Keratinocyte (primary cell): ENCODE measurements around the gene KBTBD6. TPM values are rescaled to one million over a fixed set of nuclear protein-coding genes. Genes with fewer than 3 reads are reported as not detected.
A peak's percentile ranks its signal among the peaks of the same experiment; 100 is the strongest.
"Not testable (repeated sequence)": the region's sequence is repeated elsewhere in the genome, so short reads cannot be mapped to it uniquely, and the experiment has no call there.

ENCODE experiments used
- DNase-seq: peaks from one replicate; pipeline ENCODE4 v3.0.0-alpha.2; 2011; ENCODE audit warnings: low read depth, missing footprints, low spot score
- FAIRE-seq: peaks from 2 replicates; lab custom pipeline; 2011; peaks lifted over from hg19 to GRCh38; lab: Jason Lieb, UNC
- H2AFZ ChIP-seq: 2 replicates; pipeline ENCODE4 v1.6.0; 2012; ENCODE audit warnings: low read length, control low read depth, inconsistent platforms; ENCODE audit not compliant: control insufficient read depth
- H3K27ac ChIP-seq: 2 replicates; pipeline ENCODE4 v1.5.1; 2011; ENCODE audit warnings: low read length; ENCODE audit not compliant: control insufficient read depth, insufficient read depth
- H3K27me3 ChIP-seq: 3 replicates; pipeline ENCODE4 v1.6.0; 2011; ENCODE audit warnings: low read length; ENCODE audit not compliant: control insufficient read depth, insufficient read depth; ENCODE audit errors: extremely low read depth
- H3K36me3 ChIP-seq, 2 experiments: 2 replicates in 1 of 2; 3 replicates in 1 of 2; pipeline ENCODE4 v1.5.1; 2011; ENCODE audit warnings: low read length in 2 of 2, mild to moderate bottlenecking in 1 of 2; ENCODE audit not compliant: control insufficient read depth in 2 of 2, insufficient read depth in 2 of 2; ENCODE audit errors: extremely low read depth in 1 of 2
- H3K4me1 ChIP-seq: 3 replicates; pipeline ENCODE4 v1.5.1; 2011; ENCODE audit warnings: low read length; ENCODE audit not compliant: control insufficient read depth, insufficient read depth; ENCODE audit errors: extremely low read depth
- H3K4me2 ChIP-seq: 3 replicates; pipeline ENCODE4 v1.6.0; 2011; ENCODE audit warnings: low read depth, low read length; ENCODE audit not compliant: control insufficient read depth, insufficient read depth; ENCODE audit errors: extremely low read depth
- H3K4me3 ChIP-seq, 3 experiments: fragments of 200-600 bp in 1 of 3; sonication (generic) in 1 of 3; 2 replicates in 2 of 3; 3 replicates in 1 of 3; pipeline ENCODE4 v1.5.1; 2011 to 2016; ENCODE audit warnings: low read length in 3 of 3, mild to moderate bottlenecking in 3 of 3, control low read depth in 2 of 3, inconsistent platforms in 1 of 3, low read depth in 1 of 3, mixed read lengths in 1 of 3, mixed run types in 1 of 3, moderate library complexity in 1 of 3; ENCODE audit not compliant: control insufficient read depth in 2 of 3, insufficient read depth in 2 of 3; ENCODE audit errors: extremely low read depth in 1 of 3
- H3K79me2 ChIP-seq: 2 replicates; pipeline ENCODE4 v1.6.0; 2012; ENCODE audit warnings: low read length; ENCODE audit not compliant: control insufficient read depth, insufficient read depth
- H3K9ac ChIP-seq: 3 replicates; pipeline ENCODE4 v1.6.0; 2011; ENCODE audit warnings: low read length; ENCODE audit not compliant: control insufficient read depth, insufficient read depth; ENCODE audit errors: extremely low read depth
- H3K9me1 ChIP-seq: 3 replicates; pipeline ENCODE4 v1.6.0; 2011; ENCODE audit warnings: low read length; ENCODE audit not compliant: control insufficient read depth, insufficient read depth; ENCODE audit errors: extremely low read depth
- H3K9me3 ChIP-seq: 2 replicates; pipeline ENCODE4 v1.5.1; 2012; ENCODE audit warnings: low read depth, low read length; ENCODE audit not compliant: control insufficient read depth
- H4K20me1 ChIP-seq: 3 replicates; pipeline ENCODE4 v1.6.0; 2011; ENCODE audit warnings: low read length; ENCODE audit not compliant: control insufficient read depth, insufficient read depth; ENCODE audit errors: extremely low read depth
- EZH2 ChIP-seq: IDR thresholded peaks from one replicate; pipeline ENCODE4 v1.6.1; 2012; ENCODE audit warnings: inconsistent platforms, mild to moderate bottlenecking, low read length, moderate library complexity
- dilution Hi-C: fragments of 300-500 bp; cut with MboI; formaldehyde crosslinking; loops from one replicate; pipeline ENCODE4 v1.7.0; 2020; ENCODE audit warnings: low sequenced_read_pairs; ENCODE audit not compliant: extremely low pct_ligation_motif_present
- polyA plus RNA-seq, 5 experiments: library from polyadenylated mRNA; depleted of rRNA in 3 of 5; stranded (reverse) in 3 of 5; stranded (forward) in 1 of 5; unstranded in 1 of 5; fragments of >200 nt; gene quantifications; 1 replicate in 1 of 5; 2 replicates in 3 of 5; 3 replicates in 1 of 5; pipeline versions ENCODE4 v1.2.1 to v1.2.3, GENCODE V29; 2011 to 2012; ENCODE audit warnings: missing spikeins in 2 of 5, low read depth in 1 of 5, low replicate concordance in 1 of 5
- TF ChIP-seq, protein P1 (sequence below), 3 experiments: IDR thresholded peaks in 1 of 3; conservative IDR thresholded peaks in 1 of 3; optimal IDR thresholded peaks in 1 of 3; 2 replicates in 2 of 3; 3 replicates in 1 of 3; pipeline versions ENCODE3 to v1.5.1; 2011; ENCODE audit warnings: low read length in 3 of 3, mild to moderate bottlenecking in 3 of 3, moderate library complexity in 2 of 3, control low read depth in 1 of 3, inconsistent platforms in 1 of 3; ENCODE audit not compliant: insufficient read depth in 2 of 3; ENCODE audit errors: extremely low read depth in 1 of 3

KBTBD6 gene
- polyA plus RNA-seq, 1 donor (not counting 4 experiments of a cell fraction or from before 2014, with no cell fraction given) = 4.9 TPM

GRCh38 chr13:41133951-41134350 is 1.3 kb upstream of the KBTBD6 start:
- Histone ChIP-seq H3K4me2 (peak overlapping the region; percentile 81), H3K79me2 (peaks cover 20% of the 10 kb centered on the region), H3K4me3 (peak overlapping the region in 1 of 3 experiments; percentile 78), H3K27me3 (no peaks in the 10 kb centered on the region), H3K27ac (peak overlapping the region; percentile 91), H3K9me3 (no peaks in the 10 kb centered on the region), H3K4me1 (peaks cover 41% of the 10 kb centered on the region), H3K36me3 (peaks cover 0 to 1% of the 10 kb centered on the region in 2 experiments), H3K9me1 (no peaks in the 10 kb centered on the region), H4K20me1 (no peaks in the 10 kb centered on the region), H3K9ac (peak overlapping the region; percentile 78), H2AFZ (no peak overlapping the region)
- TF ChIP-seq, protein P1, sequence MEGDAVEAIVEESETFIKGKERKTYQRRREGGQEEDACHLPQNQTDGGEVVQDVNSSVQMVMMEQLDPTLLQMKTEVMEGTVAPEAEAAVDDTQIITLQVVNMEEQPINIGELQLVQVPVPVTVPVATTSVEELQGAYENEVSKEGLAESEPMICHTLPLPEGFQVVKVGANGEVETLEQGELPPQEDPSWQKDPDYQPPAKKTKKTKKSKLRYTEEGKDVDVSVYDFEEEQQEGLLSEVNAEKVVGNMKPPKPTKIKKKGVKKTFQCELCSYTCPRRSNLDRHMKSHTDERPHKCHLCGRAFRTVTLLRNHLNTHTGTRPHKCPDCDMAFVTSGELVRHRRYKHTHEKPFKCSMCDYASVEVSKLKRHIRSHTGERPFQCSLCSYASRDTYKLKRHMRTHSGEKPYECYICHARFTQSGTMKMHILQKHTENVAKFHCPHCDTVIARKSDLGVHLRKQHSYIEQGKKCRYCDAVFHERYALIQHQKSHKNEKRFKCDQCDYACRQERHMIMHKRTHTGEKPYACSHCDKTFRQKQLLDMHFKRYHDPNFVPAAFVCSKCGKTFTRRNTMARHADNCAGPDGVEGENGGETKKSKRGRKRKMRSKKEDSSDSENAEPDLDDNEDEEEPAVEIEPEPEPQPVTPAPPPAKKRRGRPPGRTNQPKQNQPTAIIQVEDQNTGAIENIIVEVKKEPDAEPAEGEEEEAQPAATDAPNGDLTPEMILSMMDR (optimal IDR thresholded peaks at IDR 0.05 in 1 of 3, IDR thresholded peaks at IDR 0.05 in 1 of 3, conservative IDR thresholded peaks at IDR 0.05 in 1 of 3; ENCODE audit: extremely low read depth in 1 of 3, insufficient read depth in 2 of 3, low read length in 3 of 3) = no peak
- TF ChIP-seq EZH2 = no peak
- FAIRE-seq (no peak), DNase-seq (no peak)
- dilution Hi-C loops = no loop called here

DNA sequence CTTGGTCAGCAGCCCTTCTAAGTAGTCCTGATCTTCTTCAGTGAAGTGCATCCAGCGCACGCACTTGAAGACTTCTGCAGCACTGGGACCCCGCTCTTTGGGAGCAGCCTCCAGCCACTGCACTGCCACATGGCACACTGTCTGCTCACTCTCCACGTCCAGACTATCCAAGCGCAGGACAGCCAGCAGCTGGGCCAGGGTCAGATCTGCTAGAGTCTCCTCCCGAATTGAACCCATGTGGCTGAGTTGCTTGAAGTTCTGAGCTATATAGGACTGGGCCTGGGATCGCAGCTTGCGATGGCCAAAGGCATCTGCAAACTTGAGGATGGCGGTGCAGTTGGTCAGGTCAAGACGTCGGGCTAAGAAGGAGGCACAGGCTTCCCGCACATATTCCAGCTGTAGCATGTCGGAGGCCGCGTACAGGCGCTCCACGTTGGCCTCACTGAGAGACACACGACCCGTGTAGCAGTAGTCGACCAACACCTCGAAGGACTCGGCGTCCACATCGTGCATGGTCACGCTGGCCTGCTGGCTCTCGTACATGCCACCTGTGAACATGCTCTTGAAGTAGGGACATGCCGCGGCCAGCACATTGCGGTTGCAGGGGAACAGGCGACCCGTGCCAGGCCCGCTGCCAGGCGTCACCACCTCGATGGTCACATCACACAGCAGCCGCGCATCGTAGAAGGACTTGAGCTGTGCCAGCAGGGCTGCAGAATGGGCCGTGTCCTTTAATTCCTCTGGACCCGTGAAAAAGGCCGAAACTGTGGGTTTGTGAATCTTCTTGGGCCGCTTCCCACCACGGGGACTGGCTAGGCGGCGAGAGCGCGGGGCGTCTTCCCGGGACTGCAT is 716 bp downstream of the KBTBD6 start:
- H2AFZ ChIP-seq = peak overlapping the region; percentile 93
- H3K4me1 ChIP-seq = peaks cover 23% of the 10 kb centered on the region
- peak overlapping the region; percentile 62 to 78 (median 67) for H3K4me3 ChIP-seq
- H3K4me2 ChIP-seq = peak overlapping the region; percentile 72
- H3K9me1 ChIP-seq, dilution Hi-C loops, H3K36me3 ChIP-seq, H4K20me1 ChIP-seq, DNase-seq, H3K27me3 ChIP-seq, FAIRE-seq, H3K9me3 ChIP-seq: not testable (repeated sequence)
- H3K9ac ChIP-seq = peak overlapping the region; percentile 78
- peak overlapping the region; percentile 72 for H3K27ac ChIP-seq
- peaks cover 21% of the 10 kb centered on the region for H3K79me2 ChIP-seq

DNA sequence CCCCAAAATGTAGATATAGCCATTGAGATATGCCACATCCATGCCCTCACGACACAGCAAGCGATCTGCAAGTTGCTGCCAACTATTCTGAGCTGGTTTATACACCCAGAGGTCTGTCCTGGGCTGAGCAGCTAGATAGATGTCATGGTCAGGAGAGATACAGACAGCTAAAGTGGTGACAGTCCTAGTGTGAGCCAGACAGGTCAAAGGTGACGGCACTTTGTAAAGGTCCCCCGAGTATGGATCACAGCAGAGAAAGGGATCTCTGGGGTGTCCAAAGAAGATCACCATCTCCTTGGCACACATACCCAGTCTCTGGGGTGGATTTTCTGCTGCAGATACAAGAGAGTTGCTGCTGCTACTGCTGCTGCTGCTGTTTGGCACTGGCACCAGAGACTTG is 1.4 kb downstream of the KBTBD6 start:
- H3K9ac ChIP-seq, H3K4me3 ChIP-seq, H4K20me1 ChIP-seq, H3K36me3 ChIP-seq, H3K27ac ChIP-seq, H3K9me3 ChIP-seq, H2AFZ ChIP-seq, DNase-seq, H3K9me1 ChIP-seq, H3K27me3 ChIP-seq, dilution Hi-C loops: not testable (repeated sequence)
- peak; percentile 29 for FAIRE-seq
- peaks cover 16% of the 10 kb centered on the region for H3K4me1 ChIP-seq
- peaks cover 21% of the 10 kb centered on the region for H3K79me2 ChIP-seq
- H3K4me2 ChIP-seq = peak overlapping the region; percentile 72
